Measurements from ENCODE around the gene SLC13A4.

SLC13A4 gene

DNA sequence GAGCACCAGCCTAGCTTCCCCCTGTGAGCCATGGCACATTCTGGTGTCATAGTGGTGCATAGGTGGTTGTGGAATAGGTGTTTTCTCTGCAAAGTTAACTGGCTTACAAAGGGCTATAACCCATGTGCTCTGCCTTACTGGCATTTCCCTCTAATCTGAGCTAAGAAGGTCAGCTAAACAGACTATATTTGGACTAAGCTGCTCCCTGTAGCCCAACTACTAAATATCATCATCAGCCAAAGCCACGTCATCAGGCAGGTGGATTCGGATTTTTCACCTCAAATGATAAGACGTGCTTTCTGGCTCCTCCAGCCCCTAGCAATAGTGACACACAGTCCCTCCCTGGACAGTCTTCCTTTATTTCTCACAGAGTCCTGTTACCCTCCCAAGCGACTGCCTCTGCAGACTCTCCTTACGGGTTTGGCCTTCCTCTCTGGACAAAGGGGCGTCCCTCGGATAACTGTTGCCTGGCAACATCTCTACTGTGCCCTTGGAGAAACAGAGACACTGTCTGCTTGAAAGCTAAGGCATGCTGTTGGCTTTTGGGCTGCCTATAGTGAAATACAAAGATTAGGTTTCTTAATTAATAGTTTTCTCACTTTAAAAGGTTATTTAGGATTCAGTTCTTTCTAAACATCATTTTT, 9.1 kb downstream of the SLC13A4 start:
- no peak for DNase-seq (ENCODE audit: low read depth)

DNA sequence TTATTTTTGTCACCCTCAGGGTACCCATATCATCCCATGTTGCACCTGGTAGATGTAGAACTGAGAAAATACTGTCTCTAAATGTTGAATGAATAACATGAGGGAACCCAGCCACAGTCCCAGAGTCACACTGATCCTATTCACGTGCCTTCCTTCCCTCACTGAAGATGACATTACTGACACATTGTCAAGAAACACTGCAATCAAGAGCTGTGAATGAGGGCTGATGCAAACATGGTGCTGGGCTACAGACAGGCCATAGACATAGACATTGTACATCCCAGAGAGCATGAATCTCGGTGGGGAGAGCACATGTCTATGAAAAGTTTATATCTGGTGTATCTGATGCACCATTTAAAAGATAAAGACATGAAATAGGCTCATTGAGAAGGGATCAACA, 9.8 kb downstream of the SLC13A4 start:
- no peak for DNase-seq (ENCODE audit: low read depth)

DNA sequence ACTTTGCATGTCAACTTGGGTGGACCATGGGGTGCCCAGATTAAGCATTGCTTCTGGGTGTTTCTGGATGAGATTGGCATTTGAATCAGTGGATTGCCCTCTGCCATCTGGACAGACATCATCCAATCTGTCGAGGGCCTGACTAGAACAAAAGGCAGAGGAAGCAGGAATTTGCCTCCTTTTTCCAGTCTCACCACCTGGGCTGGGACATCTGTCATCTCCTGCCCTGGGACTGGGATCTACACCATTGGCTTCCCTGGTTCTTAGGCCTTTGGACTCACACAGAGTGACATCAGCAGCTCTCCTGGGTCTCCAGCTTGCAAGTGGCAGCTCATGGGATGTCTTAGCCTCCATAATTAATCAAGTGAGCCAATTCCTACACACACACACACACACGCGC, 10.3 kb downstream of the SLC13A4 start:
- DNase-seq (ENCODE audit: low read depth): no peak

DNA sequence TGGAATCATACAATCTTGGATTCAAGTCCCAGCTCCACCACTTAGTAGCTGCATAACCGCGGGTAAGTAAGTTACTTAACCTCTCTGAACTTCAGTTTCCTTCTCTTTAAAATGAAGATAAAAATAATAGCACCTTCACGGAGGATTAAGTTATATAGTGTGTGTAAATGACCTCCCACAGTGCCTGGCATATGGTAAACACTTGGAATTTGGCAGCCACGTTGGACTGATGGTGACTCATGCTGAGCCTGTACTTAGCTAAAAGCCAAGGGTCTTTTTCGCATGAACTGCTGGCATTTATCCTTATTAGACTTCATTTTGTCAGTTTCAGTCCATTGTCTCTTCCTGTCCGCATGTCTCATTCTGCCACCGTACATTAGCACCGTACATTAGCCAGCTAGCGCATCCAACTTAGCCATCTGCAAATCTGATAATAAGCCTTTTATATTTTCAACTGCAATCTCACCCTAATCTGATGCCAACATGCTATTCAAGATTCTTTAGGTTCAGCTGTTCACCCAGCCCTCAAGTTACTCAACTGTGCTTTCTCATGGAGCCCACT, 11.2 kb downstream of the SLC13A4 start:
- DNase-seq (ENCODE audit: low read depth): peak; percentile 65

DNA sequence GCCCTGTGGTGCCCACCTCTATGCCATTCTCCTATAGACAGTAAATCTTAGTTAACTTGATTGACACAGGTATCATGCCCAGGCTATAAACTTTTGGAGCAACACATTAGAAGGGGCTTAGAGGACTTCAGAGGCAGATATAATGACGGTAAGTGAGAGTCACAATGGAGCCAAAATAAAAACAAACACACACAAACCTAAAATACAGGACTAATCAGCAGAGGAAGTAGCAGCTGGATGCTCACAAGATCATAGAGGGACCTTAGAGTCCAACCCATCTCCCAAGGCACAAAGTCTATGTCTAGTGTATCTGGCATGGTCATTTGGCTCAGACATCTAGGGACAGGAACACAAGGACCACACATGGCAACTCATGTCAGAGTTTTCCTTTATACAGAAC, 12.3 kb downstream of the SLC13A4 start:
- DNase-seq (ENCODE audit: low read depth): no peak

DNA sequence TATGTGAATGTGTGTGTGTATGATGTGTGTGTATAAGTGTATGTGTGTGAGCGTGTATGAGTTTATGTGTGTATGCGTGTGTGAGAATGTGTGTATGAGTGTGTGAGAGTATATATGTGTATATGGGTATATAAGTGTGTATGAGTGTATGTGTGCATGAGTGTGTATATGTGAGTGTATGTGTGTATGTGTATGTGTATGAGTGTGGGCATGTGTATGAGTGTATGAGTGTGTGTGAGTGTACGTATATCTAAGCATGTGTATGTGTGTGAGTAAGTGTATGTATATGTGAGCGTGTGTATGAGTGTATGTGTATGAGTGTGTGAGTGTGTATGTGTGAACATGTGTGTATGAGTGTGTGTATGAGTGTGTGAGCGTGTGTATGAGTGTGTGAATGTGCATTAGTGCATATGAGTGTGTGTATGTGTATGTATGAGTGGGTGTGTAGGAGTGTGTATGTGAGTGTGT, 12.9 kb downstream of the SLC13A4 start:
- DNase-seq (ENCODE audit: low read depth): no peak

DNA sequence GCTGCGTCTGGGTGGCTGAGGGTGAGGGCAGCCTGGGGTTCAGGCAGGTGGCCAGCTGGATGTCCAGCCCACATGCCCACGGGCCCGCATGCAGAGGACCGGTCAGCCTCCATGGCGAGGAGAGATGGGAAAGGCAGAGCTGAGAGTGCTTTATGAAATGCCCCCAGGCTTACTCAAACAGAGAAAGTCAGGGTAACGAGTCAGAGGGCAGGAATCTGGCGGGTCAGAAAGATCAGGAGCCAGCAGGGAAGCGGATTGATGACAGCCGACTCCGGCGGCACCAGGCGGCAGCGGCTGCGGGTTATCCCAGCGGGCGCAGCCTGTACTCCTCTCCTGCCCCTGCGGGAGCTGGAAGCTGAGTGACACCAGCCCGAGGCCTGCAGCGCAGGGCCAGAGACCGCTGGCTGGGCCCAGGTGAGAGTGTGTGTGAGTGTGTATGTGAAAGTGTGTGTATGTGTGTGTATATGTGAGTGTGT, 13.4 kb downstream of the SLC13A4 start:
- DNase-seq (ENCODE audit: low read depth): peak; percentile 39

DNA sequence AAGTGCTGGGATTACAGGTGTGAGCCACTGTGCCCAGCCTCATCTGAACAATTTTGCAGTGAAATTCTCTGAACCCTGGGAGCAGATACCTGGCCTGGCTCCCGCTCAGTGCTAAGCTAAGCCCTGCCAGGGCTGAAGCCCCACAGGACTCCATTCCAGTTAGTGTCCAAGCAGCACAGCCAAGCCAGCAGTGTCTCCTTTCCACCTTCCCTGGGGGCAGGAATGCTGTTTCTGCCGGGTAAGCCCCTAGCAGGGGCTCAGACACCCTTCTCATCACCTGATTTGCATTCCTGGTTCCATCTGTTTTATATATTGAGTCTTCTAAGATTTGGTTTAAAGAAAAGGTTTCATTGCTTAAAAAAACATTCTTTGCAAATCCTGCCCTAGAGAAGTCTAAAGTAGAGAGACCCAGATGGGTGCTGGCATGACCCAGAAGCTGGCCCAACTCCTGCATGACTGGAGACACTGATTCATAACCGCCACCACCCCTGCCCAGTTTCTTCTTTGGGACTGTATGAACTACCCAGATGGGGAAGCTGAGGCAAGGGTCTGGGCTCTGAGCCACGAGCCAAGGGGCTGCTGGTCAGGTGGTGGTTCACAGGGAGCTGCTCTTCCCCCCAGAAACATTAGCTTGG, 14.0 kb downstream of the SLC13A4 start:
- peak; percentile 10 for DNase-seq (ENCODE audit: low read depth)

DNA sequence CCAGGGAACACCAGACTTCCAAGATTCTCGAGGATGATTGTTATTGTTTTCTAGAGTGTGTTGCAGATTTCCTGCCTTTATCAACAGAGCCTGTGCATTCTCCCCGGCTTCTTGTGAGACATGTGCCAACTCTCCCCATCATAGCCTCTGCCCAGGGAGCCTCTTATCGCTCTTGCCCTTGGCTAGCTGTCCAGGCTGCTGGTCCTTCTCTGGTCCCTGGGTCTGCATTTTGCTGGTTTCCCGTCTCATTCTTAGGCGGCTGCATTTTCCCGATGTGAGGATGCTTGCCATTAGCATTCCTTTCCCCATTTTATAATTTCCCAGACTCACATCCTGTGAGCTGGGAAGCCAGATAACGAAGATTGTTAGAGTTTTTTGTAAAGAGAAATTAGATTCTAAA, 15.2 kb downstream of the SLC13A4 start:
- no peak for DNase-seq (ENCODE audit: low read depth)

DNA sequence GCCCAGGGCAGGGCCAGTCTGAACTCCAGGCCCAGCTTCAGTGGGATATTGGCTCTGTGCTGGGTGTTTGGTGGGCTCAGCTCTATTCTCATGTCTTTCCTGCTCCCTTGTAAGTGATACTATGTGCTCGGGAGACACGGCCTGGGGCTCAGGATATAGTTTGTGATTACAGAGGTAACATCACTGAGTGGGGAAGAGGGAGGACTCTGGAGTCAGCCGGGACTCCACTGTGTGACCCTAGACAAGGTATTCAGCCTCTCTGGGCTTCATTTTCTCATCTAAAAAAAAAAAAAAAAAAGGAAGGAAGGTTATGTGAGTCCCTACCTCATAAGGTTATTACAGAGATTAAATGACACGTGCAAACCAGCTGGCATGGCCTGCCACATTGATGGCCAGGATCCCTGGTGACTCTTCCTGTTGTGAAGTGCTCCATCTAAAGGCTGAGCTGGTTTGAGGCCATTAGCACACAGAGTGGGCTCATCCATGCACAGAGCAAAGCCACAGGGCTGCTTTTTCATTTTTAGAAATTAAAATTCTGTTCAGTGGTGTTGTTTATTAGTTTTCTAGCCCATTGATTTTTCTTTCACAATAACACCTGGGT, 15.7 kb downstream of the SLC13A4 start:
- DNase-seq (ENCODE audit: low read depth): no peak

DNA sequence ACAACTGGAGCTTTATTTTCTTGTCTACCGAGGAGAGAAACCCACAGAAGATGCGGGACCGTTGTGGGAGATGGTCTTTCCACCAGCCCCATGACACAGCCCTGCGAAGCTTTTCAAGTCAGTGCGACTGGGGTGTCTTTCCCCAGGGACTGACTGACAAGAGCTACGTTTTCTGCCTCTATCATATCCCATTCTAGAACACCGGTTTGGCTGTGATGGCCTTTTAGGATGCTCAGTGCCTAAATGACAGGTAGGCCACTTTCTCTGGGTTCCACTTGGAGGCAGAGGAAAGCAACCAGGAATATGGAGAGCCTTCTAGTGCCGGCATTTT, 16.9 kb downstream of the SLC13A4 start:
- DNase-seq (ENCODE audit: low read depth): no peak

DNA sequence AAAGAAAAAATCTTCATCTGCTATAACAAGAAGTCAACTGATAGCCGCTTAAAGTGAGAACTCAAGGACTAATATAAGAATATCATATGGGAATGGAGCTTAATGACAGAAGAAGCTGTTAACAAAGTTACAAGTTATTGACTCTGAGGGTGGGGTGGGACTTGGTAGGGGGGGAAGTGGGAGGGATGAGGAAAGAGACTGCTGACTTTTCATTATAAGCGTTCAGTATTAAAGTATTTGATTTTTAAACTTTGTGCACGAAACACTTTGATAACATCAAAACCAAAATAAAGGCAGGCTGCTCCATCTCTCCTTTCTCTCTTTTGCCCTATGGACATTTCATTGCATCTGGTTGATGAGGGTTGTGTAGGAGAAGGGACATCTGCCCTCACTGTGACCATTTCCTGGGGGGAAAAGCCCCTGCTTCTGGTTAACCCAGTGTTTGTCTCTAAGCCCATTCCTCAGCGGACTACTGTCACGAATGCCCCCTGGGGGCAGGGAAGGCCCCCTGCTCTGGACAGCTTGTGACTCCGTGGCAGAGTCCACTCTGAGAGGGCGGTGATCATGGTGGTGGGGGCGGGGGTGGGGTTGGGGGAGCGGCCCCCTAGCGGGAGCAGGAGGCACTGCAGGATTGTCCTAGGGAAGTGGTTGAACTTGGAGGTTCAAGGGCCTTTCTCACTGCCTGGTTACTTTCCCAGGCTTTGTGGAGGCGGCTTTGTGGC, 17.4 kb downstream of the SLC13A4 start:
- no peak for DNase-seq (ENCODE audit: low read depth)

DNA sequence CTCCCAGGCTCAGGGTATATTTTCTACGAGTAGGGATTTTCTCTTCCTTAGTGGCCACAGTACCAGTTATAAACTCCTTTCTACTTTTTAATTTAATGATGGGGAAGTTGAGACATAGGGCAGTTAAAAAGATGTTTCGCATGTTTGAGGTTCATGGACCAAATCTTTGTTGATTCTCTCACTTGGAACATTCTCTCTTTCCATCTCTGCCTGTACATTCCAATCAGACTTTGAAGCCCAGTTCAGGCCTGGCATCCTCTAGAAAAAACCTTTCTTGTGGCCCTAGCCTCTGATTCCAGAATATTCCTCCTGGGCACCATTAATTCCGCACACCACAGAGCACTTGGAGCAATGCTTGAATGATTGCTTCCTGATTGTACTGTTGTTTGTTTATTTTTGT, 18.5 kb downstream of the SLC13A4 start:
- DNase-seq (ENCODE audit: low read depth): no peak

DNA sequence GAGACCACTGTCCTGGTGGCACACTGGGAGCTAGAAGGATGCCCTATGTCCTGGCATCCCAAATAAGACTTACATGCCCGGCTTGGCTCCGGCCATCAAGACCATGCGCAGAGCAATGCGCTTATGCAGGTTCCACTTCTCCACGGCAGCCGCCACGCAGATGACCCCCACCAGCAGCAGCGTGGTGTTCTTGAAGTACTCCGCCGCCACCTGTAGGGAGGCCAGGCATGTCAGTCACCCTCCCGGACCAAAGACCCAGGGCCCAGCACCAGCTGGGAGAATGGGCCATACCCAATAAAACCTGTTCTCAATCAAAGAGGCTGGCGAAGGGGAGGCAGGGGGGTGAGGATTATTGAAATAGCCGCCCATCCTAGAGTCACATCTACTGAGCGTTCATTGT, 19.9 kb downstream of the SLC13A4 start:
- no peak for DNase-seq (ENCODE audit: low read depth)

DNA sequence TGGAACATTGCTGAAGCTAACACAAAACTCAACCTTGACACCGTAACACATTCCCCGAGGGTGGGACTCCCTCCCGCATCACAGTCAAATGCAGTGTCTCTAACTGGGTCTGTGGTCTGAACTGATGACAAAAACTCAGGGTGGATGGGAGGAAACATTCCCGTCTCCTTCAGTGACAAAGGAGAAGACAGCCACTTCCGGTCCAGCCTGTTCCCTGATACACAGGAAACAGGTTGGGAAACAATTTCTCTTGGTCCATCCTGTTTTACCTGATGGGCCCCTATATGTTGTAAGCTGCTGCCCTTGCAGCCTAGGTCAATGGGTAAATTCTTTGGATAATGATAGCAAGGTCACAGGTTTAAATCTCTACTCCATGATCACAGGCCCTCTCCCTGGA, 20.4 kb downstream of the SLC13A4 start:
- no peak for DNase-seq (ENCODE audit: low read depth)

DNA sequence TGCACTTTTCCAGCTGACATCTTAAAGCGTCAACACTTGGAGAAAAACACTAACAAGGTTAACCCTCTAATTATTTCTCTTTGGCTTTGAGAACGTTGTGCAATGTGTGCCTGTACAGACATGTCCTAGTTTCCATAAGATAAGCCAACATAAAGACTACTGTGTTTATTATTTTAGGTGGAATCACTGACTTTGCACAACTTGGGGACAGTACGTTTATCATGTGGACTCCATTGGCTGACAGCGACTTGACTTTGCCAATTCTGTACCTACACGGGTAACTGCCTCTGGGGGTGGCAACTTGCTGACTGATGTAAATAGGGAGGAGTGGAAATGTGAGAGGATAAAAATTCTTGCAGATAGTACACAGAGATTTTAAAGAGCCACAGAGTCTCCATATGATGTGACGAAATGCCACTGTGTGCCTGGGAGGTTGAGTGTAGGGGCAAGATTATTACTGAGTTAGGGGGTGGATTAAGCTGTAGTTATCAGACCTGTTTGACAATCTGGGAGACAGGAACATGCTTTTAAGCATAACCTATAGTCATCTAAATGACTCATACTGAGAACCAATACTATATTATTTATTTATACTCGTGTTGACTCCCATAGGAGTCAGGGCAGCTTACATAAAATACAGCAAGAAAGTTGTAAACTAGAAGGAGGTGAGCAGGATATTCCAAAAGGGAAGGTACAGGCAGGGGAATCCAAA, 21.0 kb downstream of the SLC13A4 start:
- no peak for DNase-seq (ENCODE audit: low read depth)

DNA sequence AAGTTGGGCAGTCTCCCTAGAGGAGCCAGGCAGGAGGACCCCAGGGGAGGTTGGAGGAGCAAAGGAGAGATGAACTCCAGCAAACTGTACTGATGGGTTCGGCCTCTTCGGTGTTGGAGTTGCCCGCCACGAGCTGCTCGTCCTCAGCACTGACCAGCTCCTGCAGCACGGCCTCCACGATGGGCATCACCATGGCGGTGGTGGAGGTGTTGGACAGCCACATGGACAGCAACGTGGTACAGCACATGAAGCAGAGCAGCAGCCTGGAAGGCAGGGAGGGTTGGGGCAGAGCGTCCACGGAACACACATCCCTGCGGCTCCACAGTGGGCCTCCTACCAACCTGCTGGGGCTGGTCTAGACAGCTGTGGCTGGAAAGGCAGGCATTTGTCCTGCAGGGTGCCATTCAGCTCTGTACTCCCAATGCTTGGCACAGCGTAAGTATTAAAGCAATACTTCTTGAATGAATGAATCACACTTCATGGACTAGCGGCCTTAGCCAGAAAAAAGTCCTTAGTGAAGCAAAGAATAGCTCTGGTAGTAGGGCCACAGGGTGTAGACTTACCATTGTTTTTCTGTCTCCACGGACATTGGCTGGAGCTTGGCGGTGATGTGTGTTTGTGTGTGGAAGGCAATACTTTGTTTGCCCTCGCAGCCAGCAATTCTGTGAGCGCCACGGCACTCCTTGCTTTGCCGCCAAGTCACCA, 21.8 kb downstream of the SLC13A4 start:
- DNase-seq (ENCODE audit: low read depth): no peak

DNA sequence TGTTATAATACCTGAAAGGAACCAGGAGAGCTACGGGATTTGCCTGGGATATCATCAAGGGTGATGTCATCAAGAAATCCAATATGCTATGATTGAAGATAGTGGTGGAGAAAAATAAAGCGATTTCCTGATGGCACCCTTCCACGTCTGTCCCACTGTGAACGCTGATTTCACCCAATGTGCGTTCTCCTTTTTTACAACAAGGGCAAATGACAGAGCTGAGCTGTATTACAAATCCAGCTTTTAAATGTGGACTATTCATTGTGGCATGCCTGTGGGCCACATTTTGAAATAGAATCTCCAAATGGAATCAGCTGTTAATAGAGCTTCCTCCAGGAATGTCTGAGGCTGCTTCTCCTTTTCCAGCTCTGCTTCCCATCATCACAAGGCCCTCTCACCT, 23.3 kb downstream of the SLC13A4 start:
- no peak for DNase-seq (ENCODE audit: low read depth)

DNA sequence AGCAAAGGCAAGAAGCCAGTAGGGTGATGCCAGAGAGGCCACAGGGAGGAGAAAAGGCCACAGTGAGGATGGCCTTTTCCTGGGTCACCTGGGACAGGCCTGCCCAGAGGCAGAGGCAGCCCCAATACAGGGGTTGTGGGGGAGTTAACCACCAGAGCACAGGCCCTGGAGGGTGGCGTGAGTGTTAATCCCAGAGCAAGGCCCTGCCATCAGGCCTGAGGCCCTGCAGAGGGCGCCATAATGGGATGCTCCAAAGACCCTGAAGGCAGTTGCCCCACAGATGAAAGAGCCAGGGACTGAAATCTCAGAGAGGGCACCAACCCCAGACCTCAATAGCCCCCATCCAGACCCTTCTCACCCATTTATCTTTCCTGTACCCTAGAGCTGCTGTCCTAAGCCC, 23.9 kb downstream of the SLC13A4 start:
- DNase-seq (ENCODE audit: low read depth): no peak

DNA sequence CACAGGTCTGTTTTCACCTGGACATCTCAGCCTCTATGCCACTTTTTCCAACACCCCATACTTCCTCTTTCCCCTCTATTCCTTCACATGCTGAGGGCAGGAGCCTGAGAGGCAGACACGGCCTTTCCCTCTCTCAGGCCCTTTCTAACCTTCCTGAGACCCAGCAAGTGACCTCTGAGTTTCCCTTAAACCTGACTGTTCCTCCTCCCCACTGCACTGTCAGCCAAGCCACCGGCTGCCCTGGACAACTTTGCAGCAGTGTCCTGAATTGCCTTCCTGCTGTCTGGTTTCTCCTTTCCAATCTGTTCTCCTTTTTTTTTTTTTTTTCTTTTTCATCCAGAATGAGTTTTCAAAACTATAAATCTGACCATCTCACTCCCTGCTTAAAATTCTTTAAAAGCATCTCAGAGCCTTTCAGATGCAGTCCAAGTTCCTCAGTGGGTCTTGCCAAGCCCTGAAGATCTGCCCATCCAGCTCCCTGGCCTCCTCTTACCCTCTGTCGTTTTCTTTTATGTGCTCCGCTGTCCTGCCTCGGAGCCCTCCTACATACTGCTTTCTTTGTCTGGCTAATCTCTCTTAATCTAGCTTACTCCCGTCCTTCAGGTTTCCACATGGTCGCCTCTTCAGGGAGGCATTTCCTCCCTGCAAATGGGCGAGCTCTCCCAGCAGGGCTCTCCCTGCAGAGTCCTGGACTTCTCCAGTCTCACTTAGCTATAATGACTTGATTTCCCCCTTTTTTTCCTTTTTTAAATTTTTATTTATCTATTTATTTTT, 30.5 kb downstream of the SLC13A4 start:
- no peak for DNase-seq (ENCODE audit: low read depth)

DNA sequence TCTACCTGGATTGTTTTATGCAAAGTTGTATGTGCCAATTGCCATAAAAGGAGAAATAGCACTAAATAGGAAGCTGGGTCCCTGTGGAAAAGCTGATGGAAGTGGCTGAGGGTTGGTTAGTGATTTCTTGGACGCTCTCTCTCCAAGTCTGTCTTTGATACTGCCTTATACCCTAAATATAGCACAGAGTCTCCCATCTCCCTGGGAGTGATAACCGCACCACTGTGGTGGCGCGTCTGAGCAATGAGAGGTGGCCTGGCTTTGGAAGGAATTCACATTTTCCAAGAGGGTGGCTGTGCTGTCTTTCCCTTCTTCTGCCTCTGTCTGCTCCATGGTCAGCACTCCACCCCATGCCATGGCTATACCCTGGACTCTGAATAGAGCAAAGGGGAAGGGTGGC, 34.4 kb downstream of the SLC13A4 start:
- DNase-seq (ENCODE audit: low read depth): no peak
